Sigmoid colon (tissue), 7 donors: ENCODE data around the gene PPP1R2B. TPM values are rescaled to one million over a fixed set of nuclear protein-coding genes. Genes with fewer than 3 reads are reported as not detected.

Experiments
- DNase-seq: peaks from one replicate; pipeline ENCODE4 v3.0.0-alpha.2; 2019
- H3K27ac ChIP-seq, 4 donors: fragments of 200-600 bp; sonication (generic); one replicate each; pipeline ENCODE4 v1.5.1; 2016 to 2019; ENCODE audit warnings: mild to moderate bottlenecking in 1 of 4
- H3K27me3 ChIP-seq, 3 donors: fragments of 200-600 bp; sonication (generic); one replicate each; pipeline ENCODE4 v1.5.1; 2019; ENCODE audit warnings: mild to moderate bottlenecking in 1 of 3
- H3K36me3 ChIP-seq, 4 donors: fragments of 200-600 bp; sonication (generic); one replicate each; pipeline ENCODE4 v1.5.1; 2016 to 2019
- H3K4me1 ChIP-seq, 4 donors: fragments of 200-600 bp; sonication (generic); one replicate each; pipeline ENCODE4 v1.5.1; 2017 to 2019
- H3K4me3 ChIP-seq, 4 donors: fragments of 200-600 bp; sonication (generic); one replicate each; pipeline ENCODE4 v1.5.1; 2017 to 2019; ENCODE audit warnings: mild to moderate bottlenecking in 2 of 4, moderate library complexity in 1 of 4
- H3K9me3 ChIP-seq, 4 donors: fragments of 200-600 bp in 3 of 4; sonication (generic) in 3 of 4; one replicate each; pipeline versions ENCODE4 v1.5.1 to v1.6.1; 2013 to 2019
- CTCF ChIP-seq, 4 experiments: fragments of 450-650 bp in 3 of 4; fragments of 200-600 bp in 1 of 4; IDR thresholded peaks; one replicate each; pipeline ENCODE4 v1.5.1; 2016 to 2019; ENCODE audit warnings: antibody characterized with exemption in 4 of 4, mild to moderate bottlenecking in 3 of 4, moderate library complexity in 2 of 4
- EP300 ChIP-seq, 4 donors: sonication (generic); formaldehyde crosslinking; IDR thresholded peaks; one replicate each; pipeline ENCODE4 v1.6.1; 2017; ENCODE audit warnings: antibody characterized with exemption in 4 of 4
- POLR2A ChIP-seq, 2 donors: fragments of 450-650 bp; IDR thresholded peaks; one replicate each; pipeline ENCODE4 v1.6.1; 2016; ENCODE audit warnings: antibody characterized with exemption in 2 of 2, mild to moderate bottlenecking in 2 of 2, moderate library complexity in 2 of 2
- POLR2AphosphoS5 ChIP-seq, 4 donors: sonication (generic); formaldehyde crosslinking; IDR thresholded peaks; one replicate each; pipeline ENCODE4 v1.6.1; 2017; ENCODE audit warnings: antibody characterized with exemption in 4 of 4
- WGBS, 2 donors: extraction: QIAGEN DNeasy Blood & Tissue Kit; methylation state at CpG; one replicate each; pipeline ENCODE4 v1.1.7; 2013; 5-methylcytosine and 5-hydroxymethylcytosine counted together
- intact Hi-C: fragments of 100-400 bp; cut with DNase I; formaldehyde crosslinking; loops from one replicate; pipeline ENCODE4 v1.15.1; 2023
- polyA plus RNA-seq, 3 donors: library from polyadenylated mRNA; stranded (reverse); fragments of 200-250 nt; gene quantifications; one replicate each; pipeline ENCODE4 v1.2.3, GENCODE V29; 2013
- total RNA-seq, 4 donors: library from RNA; depleted of rRNA; stranded (reverse); fragments of >200 nt; gene quantifications; one replicate each; pipeline ENCODE4 v1.1.0, GENCODE V29; 2016
- donor health status: healthy with polysubstance abuse.
- donor health status: Bipolar disorder and iron deficiency.
- donor health status: healthy.

Gene PPP1R2B
- total RNA-seq = not detected
- under 1 TPM in 1 of 3 donors, not detected in 2; 0.03 TPM for polyA plus RNA-seq

- TF ChIP-seq EP300 (IDR thresholded peaks at IDR 0.05) (no peak), POLR2AphosphoS5 (IDR thresholded peaks at IDR 0.05) (no peak), POLR2A (IDR thresholded peaks at IDR 0.05) (no peak), CTCF (IDR thresholded peaks at IDR 0.05) (no peak)
- no peaks in the 10 kb centered on the region for H3K4me1 ChIP-seq
- no peak within 1 kb of the TSS for H3K4me3 ChIP-seq
- intact Hi-C loops = no loop called here
- DNase-seq = no peak
- WGBS, 2 donors = 55 to 69% methylated on average over 48 of the region's 48 CpGs
- peaks cover 0 to 4% (median under 1%) of the 10 kb centered on the region in 4 donors for H3K9me3 ChIP-seq
- H3K36me3 ChIP-seq = no peaks in the 10 kb centered on the region
- no peak within 1 kb of the TSS for H3K27ac ChIP-seq
- no peaks in the 10 kb centered on the region for H3K27me3 ChIP-seq
Observed at GRCh38 chr5:156850206-156850751, at the start of gene PPP1R2B. TSS of gene PPP1R2B (plus strand) at chr5:156850295. CDS start at chr5:156850563, 268 bp downstream.

- Histone ChIP-seq H3K27ac (no peak overlapping the region), H3K36me3 (no peaks in the 10 kb centered on the region), H3K27me3 (no peaks in the 10 kb centered on the region), H3K4me1 (no peaks in the 10 kb centered on the region), H3K4me3 (no peak overlapping the region), H3K9me3 (no peaks in the 10 kb centered on the region)
- no peak for DNase-seq
- TF ChIP-seq POLR2AphosphoS5 (IDR thresholded peaks at IDR 0.05) (no peak), POLR2A (IDR thresholded peaks at IDR 0.05) (no peak), EP300 (IDR thresholded peaks at IDR 0.05) (no peak), CTCF (IDR thresholded peaks at IDR 0.05) (no peak)
- intact Hi-C loops = no loop called here
- 60 to 84% methylated on average over 3 of the region's 3 CpGs for WGBS, 2 donors
Observed at GRCh38 chr5:156800929-156801328, 49.2 kb upstream of the PPP1R2B start.

- intact Hi-C loops = no loop called here
- H3K4me1 ChIP-seq = no peaks in the 10 kb centered on the region
- 85 to 91% methylated on average over 5 of the region's 5 CpGs for WGBS, 2 donors
Observed at GRCh38 chr5:156802501-156802900, 47.6 kb upstream of the PPP1R2B start.

GRCh38 chr5:156803404-156803803, 46.7 kb upstream of the PPP1R2B start:
- TF ChIP-seq POLR2A (IDR thresholded peaks at IDR 0.05) (no peak), CTCF (IDR thresholded peaks at IDR 0.05) (no peak), POLR2AphosphoS5 (IDR thresholded peaks at IDR 0.05) (no peak), EP300 (IDR thresholded peaks at IDR 0.05) (no peak)
- Histone ChIP-seq H3K9me3 (no peaks in the 10 kb centered on the region), H3K27ac (no peak overlapping the region), H3K36me3 (no peaks in the 10 kb centered on the region), H3K4me1 (no peaks in the 10 kb centered on the region), H3K27me3 (no peaks in the 10 kb centered on the region), H3K4me3 (no peak overlapping the region)
- intact Hi-C loops = no loop called here
- 66 to 73% methylated on average over 2 of the region's 2 CpGs for WGBS, 2 donors
- DNase-seq = no peak

More at GRCh38 chr5:156802501-156802900, 47.6 kb upstream of the PPP1R2B start:
- H3K4me3 ChIP-seq = no peak overlapping the region
- DNase-seq = no peak
- H3K36me3 ChIP-seq = no peaks in the 10 kb centered on the region
- TF ChIP-seq POLR2AphosphoS5 (IDR thresholded peaks at IDR 0.05) (no peak), EP300 (IDR thresholded peaks at IDR 0.05) (no peak), POLR2A (IDR thresholded peaks at IDR 0.05) (no peak), CTCF (IDR thresholded peaks at IDR 0.05) (no peak)
- H3K27ac ChIP-seq = no peak overlapping the region
- no peaks in the 10 kb centered on the region for H3K27me3 ChIP-seq
- no peaks in the 10 kb centered on the region for H3K9me3 ChIP-seq

GRCh38 chr5:156812959-156813358, 37.1 kb upstream of the PPP1R2B start:
- Histone ChIP-seq H3K27me3 (no peaks in the 10 kb centered on the region), H3K4me3 (no peak overlapping the region), H3K9me3 (no peaks in the 10 kb centered on the region), H3K27ac (no peak overlapping the region), H3K36me3 (no peaks in the 10 kb centered on the region), H3K4me1 (no peaks in the 10 kb centered on the region)
- intact Hi-C loops = no loop called here
- 94 to 95% methylated on average over 1 of the region's 1 CpG for WGBS, 2 donors
- DNase-seq = no peak
- TF ChIP-seq POLR2A (IDR thresholded peaks at IDR 0.05) = no peak
- TF ChIP-seq EP300 (IDR thresholded peaks at IDR 0.05) = no peak
- TF ChIP-seq CTCF (IDR thresholded peaks at IDR 0.05) = no peak
- no peak for TF ChIP-seq POLR2AphosphoS5 (IDR thresholded peaks at IDR 0.05)
